Measurements from ENCODE around the gene BANP.
"Not testable (repeated sequence)": the region's sequence is repeated elsewhere in the genome, so short reads cannot be mapped to it uniquely, and the experiment has no call there.

BANP gene

DNA sequence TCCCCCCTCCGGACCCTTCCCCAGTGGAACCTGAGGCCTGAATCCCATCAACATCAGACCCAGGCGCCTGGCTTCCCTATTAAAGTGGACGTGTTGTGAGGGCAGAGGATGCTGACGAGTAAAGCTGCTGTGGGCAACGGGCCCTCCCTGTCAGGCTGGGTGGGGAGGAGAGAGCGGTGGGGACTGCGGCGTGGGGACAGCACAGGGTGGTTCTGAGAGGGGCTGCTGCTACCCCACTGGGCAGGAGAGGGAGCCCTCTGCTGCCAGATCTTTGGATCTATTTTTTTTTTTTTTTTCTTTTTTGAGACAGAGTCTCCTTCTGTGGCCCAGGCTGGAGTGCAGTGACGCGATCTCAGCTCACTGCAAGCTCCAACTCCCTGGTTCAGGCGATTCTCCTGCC lies 20.8 kb upstream of the BANP start:
- no peaks in the 10 kb centered on the region for H3K9me3 ChIP-seq (replicated peaks; ENCODE audit: low read length)
- H3K4me3 ChIP-seq (ENCODE audit: low read length), result no peak overlapping the region
- no peak overlapping the region for H3K4me2 ChIP-seq (ENCODE audit: low read length)
- peaks cover 25% of the 10 kb centered on the region for H3K27me3 ChIP-seq (ENCODE audit: control insufficient read depth, insufficient read depth, low read length)
- H3K36me3 ChIP-seq (ENCODE audit: insufficient read depth, low read length), result no peaks in the 10 kb centered on the region
- no peak overlapping the region for H3K9ac ChIP-seq (ENCODE audit: low read depth, low read length)
- no peaks in the 10 kb centered on the region for H3K4me1 ChIP-seq (ENCODE audit: control insufficient read depth, insufficient read depth, low read length)

DNA sequence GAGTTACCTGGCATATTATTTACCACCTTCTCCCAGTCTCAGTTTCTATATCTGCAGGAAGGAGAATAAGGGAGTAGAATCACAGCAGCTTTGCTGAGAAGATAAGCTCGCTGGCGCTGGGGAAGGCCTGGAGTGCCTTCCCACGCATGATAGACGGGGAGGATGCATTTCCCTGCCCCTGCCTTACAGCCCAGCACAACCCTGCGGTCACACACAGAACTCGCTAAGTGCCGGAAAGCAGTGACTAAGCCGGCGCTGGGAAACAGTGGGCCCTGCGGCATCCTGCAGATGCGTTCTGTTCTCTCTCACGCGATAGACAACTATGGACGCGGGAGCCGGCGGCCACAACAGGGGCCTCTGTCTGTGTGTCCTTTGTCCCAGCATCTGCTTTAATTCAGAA lies 19.7 kb upstream of the BANP start:
- no peaks in the 10 kb centered on the region for H3K36me3 ChIP-seq (ENCODE audit: insufficient read depth, low read length)
- H3K9me3 ChIP-seq (replicated peaks; ENCODE audit: low read length), result no peaks in the 10 kb centered on the region
- no peaks in the 10 kb centered on the region for H3K4me1 ChIP-seq (ENCODE audit: control insufficient read depth, insufficient read depth, low read length)
- H3K9ac ChIP-seq (ENCODE audit: low read depth, low read length), result no peak overlapping the region
- no peak overlapping the region for H3K4me2 ChIP-seq (ENCODE audit: low read length)
- H3K4me3 ChIP-seq (ENCODE audit: low read length), result no peak overlapping the region
- peaks cover 19% of the 10 kb centered on the region for H3K27me3 ChIP-seq (ENCODE audit: control insufficient read depth, insufficient read depth, low read length)

DNA sequence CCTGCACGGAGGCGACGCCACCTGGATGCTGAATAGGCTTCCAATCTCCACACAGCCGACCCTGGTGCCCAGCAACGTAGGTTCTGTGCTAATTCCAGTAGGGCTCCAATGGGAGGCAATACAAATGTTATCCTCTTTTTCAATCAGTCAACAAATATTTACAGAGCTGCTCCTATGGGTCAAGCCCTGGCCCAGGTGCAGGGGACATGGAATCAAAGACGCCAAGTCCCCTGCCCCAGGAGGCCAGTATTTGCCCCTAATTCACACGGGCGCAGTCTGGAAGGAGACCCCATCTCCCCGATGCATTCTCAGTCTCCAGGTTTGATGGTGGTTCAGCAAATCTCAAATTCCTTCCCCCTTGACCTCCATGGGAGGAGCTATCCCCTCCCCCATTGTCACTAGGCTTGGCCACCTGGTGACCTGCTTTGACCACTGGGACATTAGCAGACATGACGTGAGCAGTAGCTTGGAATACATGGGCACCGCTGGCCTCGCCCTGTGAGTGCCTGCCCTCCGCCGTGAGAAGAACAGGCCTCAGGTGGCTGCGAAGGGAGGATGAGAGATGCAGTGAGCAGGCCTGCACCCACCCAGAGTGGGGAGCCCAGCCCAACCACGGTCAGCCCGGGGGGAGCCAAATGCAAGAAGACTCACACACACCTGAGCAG lies 18.6 kb upstream of the BANP start:
- peaks cover 12% of the 10 kb centered on the region for H3K27me3 ChIP-seq (ENCODE audit: control insufficient read depth, insufficient read depth, low read length)
- H3K4me2 ChIP-seq (ENCODE audit: low read length); H3K9ac ChIP-seq (ENCODE audit: low read depth, low read length); H3K4me1 ChIP-seq (ENCODE audit: control insufficient read depth, insufficient read depth, low read length); H3K9me3 ChIP-seq (replicated peaks; ENCODE audit: low read length); H3K4me3 ChIP-seq (ENCODE audit: low read length); H3K36me3 ChIP-seq (ENCODE audit: insufficient read depth, low read length): not testable (repeated sequence)

DNA sequence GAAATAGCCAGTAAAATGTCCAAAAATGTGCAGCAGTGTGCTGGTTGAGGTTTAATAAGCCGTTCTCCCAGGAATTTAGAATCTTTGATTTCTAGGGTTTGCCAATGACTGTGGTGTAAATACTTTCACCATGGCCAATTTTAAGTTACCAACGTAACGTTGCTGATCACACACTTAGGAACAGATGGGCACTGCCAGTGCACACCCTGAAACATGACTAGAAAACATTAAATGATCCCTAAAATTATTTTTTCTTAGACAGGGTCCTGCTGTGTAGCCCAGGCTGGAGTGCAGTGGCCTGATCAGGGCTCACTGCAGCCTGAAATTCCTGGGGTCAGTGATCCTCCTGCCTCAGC lies 18.1 kb upstream of the BANP start:
- H3K36me3 ChIP-seq (ENCODE audit: insufficient read depth, low read length), result no peaks in the 10 kb centered on the region
- H3K4me2 ChIP-seq (ENCODE audit: low read length), result no peak overlapping the region
- H3K4me1 ChIP-seq (ENCODE audit: control insufficient read depth, insufficient read depth, low read length), result no peaks in the 10 kb centered on the region
- H3K9ac ChIP-seq (ENCODE audit: low read depth, low read length), result no peak overlapping the region
- no peak overlapping the region for H3K4me3 ChIP-seq (ENCODE audit: low read length)
- no peaks in the 10 kb centered on the region for H3K9me3 ChIP-seq (replicated peaks; ENCODE audit: low read length)
- H3K27me3 ChIP-seq (ENCODE audit: control insufficient read depth, insufficient read depth, low read length), result peaks cover 9% of the 10 kb centered on the region

DNA sequence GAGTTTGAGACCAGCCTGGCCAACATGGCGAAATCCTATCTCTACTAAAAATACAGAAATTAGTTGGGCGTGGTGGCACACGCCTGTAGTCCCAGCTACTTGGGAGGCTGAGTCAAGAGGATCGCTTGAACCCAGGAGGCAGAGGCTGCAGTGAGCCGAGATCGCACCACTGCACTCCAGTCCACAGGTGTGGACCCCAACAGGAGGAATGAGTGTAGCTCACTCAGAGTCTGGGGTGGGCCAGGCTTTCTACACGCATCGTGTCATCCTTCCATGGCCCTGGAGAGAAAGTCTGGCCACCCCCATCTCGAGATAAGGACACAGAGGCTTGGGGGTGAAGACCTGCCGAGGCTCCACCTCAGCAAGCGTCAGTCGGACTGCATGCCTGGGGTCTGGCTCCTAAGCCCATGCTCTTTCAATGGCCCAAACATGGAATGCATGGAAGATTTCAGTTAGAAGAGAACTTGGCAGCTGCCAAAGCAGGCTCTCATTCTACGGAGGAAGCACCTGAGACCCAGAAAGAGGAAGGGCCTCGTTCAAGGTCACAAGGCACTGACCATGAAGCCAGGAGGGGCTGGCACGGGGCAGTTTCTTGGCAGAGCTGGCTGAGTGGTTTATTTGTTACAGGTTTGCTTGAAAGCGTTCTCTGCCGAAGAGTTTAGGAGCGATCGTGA lies 16.3 kb upstream of the BANP start:
- H3K4me3 ChIP-seq (ENCODE audit: low read length); H3K9me3 ChIP-seq (replicated peaks; ENCODE audit: low read length); H3K9ac ChIP-seq (ENCODE audit: low read depth, low read length); H3K36me3 ChIP-seq (ENCODE audit: insufficient read depth, low read length); H3K4me1 ChIP-seq (ENCODE audit: control insufficient read depth, insufficient read depth, low read length); H3K4me2 ChIP-seq (ENCODE audit: low read length): not testable (repeated sequence)
- H3K27me3 ChIP-seq (ENCODE audit: control insufficient read depth, insufficient read depth, low read length), result peaks cover 22% of the 10 kb centered on the region

DNA sequence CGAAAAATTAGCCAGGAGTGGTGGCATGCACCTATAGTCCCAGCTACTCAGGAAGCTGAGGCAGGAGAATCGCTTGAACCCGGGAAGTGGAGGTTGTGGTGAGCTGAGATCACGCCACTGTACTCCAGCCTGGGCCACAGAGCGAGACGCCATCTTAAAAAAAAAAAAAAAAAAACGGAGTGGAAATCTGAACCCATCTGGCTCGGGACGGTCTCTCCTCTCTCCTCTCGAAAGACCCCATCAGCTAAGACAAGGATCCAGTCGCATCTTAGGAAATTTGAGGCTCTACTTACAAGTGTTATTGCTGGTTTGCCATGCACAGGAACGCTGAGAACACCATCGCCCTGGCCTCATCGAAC lies 15.2 kb upstream of the BANP start:
- H3K9me3 ChIP-seq (replicated peaks; ENCODE audit: low read length); H3K4me2 ChIP-seq (ENCODE audit: low read length); H3K4me1 ChIP-seq (ENCODE audit: control insufficient read depth, insufficient read depth, low read length); H3K9ac ChIP-seq (ENCODE audit: low read depth, low read length); H3K4me3 ChIP-seq (ENCODE audit: low read length); H3K36me3 ChIP-seq (ENCODE audit: insufficient read depth, low read length): not testable (repeated sequence)
- peaks cover 26% of the 10 kb centered on the region for H3K27me3 ChIP-seq (ENCODE audit: control insufficient read depth, insufficient read depth, low read length)

DNA sequence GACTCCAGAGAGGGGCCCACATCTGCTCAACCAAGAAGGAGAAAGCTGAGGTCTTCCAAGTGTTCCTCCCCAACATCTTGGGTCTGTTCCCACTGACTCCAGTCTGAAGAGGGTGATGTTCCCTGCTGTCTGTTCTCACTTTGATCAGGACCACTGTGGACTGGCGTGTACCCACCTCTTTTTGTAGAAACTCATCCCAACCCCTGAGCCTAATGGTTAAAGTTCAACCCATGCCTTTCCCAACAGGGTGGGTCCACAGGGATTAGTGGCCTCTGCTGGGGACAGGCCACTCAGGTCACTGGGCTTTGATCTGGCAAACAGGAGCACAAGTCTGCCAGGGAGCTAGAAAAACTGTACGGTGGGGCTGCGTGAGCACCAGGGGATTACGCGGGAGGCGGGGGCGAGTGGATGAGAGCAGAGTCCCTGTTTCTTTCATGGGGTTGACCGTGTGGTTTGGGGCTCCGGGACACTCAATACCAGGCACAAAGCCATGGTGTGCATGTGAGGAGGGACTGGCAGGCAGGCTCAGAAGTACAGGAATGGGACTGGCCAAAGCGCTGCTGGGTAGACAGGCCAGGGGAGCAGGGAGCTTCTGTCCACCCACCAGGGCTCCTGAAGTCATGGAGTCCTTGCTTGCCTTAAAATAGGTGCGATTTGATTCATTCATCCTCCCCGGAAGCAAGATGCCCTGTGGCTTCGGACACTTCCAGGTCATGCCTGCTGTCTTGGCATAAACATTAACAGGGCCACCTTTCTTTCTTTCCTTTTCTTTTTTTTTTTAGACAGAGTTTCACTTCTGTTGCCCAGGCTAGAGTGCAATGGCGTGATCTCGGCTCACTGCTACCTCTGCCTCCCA lies 14.6 kb upstream of the BANP start, which contains the start of gene CA5A:
Gene CA5A (minus strand): TSS at position 155 of the 856 bp plus-strand sequence. CDS start 79 bp downstream, at position 76.
- H3K9ac ChIP-seq (ENCODE audit: low read depth, low read length), result no peak within 1 kb of the TSS
- peaks cover 23% of the 10 kb centered on the region for H3K27me3 ChIP-seq (ENCODE audit: control insufficient read depth, insufficient read depth, low read length)
- no peak within 1 kb of the TSS for H3K4me3 ChIP-seq (ENCODE audit: low read length)
- H3K4me1 ChIP-seq (ENCODE audit: control insufficient read depth, insufficient read depth, low read length), result no peaks in the 10 kb centered on the region
- H3K36me3 ChIP-seq (ENCODE audit: insufficient read depth, low read length), result no peaks in the 10 kb centered on the region
- no peak within 1 kb of the TSS for H3K4me2 ChIP-seq (ENCODE audit: low read length)
- H3K9me3 ChIP-seq (replicated peaks; ENCODE audit: low read length), result no peaks in the 10 kb centered on the region

DNA sequence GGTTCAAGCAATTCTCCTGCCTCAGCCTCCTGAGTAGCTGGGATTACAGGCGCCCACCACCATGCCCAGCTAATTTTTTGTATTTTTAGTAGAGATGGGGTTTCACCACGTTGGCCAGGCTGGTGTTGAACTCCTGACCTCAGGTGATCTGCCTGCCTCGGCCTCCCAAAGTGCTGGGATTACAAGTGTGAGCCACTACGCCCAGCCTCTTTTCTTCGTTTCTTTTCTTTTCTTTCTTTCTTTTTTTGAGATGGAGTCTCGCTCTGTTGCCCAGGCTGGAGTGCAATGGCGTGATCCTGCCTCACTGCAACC lies 14.0 kb upstream of the BANP start:
- H3K4me3 ChIP-seq (ENCODE audit: low read length); H3K9ac ChIP-seq (ENCODE audit: low read depth, low read length); H3K36me3 ChIP-seq (ENCODE audit: insufficient read depth, low read length); H3K4me2 ChIP-seq (ENCODE audit: low read length); H3K4me1 ChIP-seq (ENCODE audit: control insufficient read depth, insufficient read depth, low read length); H3K9me3 ChIP-seq (replicated peaks; ENCODE audit: low read length): not testable (repeated sequence)
- peaks cover 22% of the 10 kb centered on the region for H3K27me3 ChIP-seq (ENCODE audit: control insufficient read depth, insufficient read depth, low read length)

DNA sequence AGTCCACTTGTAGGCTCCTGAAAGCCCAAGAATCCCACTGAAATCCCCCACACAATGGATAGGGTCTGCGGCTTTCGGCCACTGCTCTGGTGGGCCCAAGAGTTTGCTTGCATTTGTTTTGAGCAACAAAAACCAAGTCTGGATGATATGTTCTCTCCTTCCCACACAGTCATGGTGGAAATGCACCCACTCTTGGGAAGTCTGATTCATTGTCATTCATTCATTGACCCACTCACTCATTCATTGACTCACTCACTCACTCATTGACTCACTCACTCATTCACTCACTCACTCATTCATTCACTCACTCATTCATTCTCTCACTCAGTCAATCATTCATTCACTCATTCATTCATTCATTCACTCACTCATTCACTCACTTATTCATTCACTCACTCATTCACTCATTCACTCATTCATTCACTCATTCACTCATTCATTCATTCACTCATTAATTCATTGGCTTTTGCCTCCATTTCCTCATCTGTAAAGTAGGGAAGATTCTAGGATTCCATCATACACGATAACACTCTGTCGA lies 12.8 kb upstream of the BANP start:
- H3K9ac ChIP-seq (ENCODE audit: low read depth, low read length), result no peak overlapping the region
- no peak overlapping the region for H3K4me2 ChIP-seq (ENCODE audit: low read length)
- no peaks in the 10 kb centered on the region for H3K9me3 ChIP-seq (replicated peaks; ENCODE audit: low read length)
- H3K36me3 ChIP-seq (ENCODE audit: insufficient read depth, low read length), result no peaks in the 10 kb centered on the region
- H3K4me1 ChIP-seq (ENCODE audit: control insufficient read depth, insufficient read depth, low read length), result no peaks in the 10 kb centered on the region
- no peak overlapping the region for H3K4me3 ChIP-seq (ENCODE audit: low read length)
- H3K27me3 ChIP-seq (ENCODE audit: control insufficient read depth, insufficient read depth, low read length), result peaks cover 22% of the 10 kb centered on the region

DNA sequence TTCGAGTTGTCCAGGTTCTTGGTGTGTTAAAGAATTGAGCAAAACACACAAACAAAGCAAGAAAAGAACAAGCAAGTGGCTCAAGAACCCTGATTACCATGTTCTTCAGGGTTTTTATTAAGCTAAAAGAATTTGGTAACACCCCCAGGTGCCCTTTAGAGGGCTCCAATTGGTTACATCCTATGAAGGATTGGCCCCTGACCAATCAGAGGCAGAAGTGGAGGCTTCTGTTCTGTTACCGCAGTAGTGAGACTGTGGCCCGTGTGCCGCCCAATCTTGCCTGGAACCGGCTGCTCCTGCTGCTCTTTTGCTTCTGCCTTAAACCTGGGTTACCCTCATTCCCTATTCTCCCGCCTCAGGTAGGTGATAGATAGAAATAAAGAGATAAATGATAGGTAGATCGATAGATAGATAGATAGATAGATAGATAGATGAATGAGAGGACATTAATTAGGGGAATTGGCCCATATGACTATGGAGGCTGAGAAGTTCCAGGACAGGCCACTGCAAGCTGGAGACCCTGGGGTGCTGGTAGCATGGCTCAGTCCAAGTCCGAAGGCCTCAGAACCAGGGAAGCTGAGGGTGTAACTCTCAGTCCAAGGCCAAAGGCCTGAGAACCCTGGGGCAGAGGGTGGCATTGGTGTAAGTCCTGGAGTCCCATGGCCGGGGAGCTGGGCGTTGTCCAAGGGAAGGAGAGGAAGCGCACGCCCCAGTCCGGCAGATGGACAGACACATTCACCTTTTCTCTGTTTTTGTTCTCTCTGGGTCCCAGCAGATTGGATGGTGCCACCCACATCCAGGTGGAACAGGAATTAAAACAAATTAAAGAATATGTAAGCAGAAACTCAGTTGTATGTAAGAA lies 11.4 kb upstream of the BANP start:
- H3K4me2 ChIP-seq (ENCODE audit: low read length), result no peak overlapping the region
- no peaks in the 10 kb centered on the region for H3K4me1 ChIP-seq (ENCODE audit: control insufficient read depth, insufficient read depth, low read length)
- H3K4me3 ChIP-seq (ENCODE audit: low read length), result no peak overlapping the region
- H3K9ac ChIP-seq (ENCODE audit: low read depth, low read length), result no peak overlapping the region
- H3K9me3 ChIP-seq (replicated peaks; ENCODE audit: low read length), result no peaks in the 10 kb centered on the region
- H3K27me3 ChIP-seq (ENCODE audit: control insufficient read depth, insufficient read depth, low read length), result peaks cover 22% of the 10 kb centered on the region
- H3K36me3 ChIP-seq (ENCODE audit: insufficient read depth, low read length), result no peaks in the 10 kb centered on the region

DNA sequence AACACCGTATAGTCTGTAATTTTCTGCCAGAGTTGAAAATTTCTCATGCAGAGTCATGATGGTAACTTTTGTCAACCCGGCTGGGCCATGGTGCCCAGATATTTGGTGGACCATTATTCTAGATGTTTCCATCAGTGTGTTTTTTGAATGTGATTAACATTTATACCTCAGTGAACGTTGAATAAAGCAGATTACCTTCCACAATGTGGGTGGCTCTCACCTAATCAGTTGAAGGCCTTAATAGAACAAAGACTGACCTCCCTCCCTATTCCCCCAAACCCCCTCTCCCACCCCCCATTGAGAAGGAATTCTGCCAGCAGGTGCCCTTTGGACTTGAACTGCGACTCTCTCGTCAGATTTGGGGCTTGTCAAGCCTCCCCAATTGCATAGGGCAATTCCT lies 8.6 kb upstream of the BANP start:
- Histone ChIP-seq H3K9ac (ENCODE audit: low read depth, low read length) (no peak overlapping the region), H3K4me1 (ENCODE audit: control insufficient read depth, insufficient read depth, low read length) (peaks cover 6% of the 10 kb centered on the region), H3K27me3 (ENCODE audit: control insufficient read depth, insufficient read depth, low read length) (peaks cover 18% of the 10 kb centered on the region), H3K9me3 (replicated peaks; ENCODE audit: low read length) (no peaks in the 10 kb centered on the region), H3K4me3 (ENCODE audit: low read length) (no peak overlapping the region), H3K36me3 (ENCODE audit: insufficient read depth, low read length) (no peaks in the 10 kb centered on the region), H3K4me2 (ENCODE audit: low read length) (no peak overlapping the region)
